ENCODE results near the gene CENPF.
"Not testable (repeated sequence)": the region's sequence is repeated elsewhere in the genome, so short reads cannot be mapped to it uniquely, and the experiment has no call there.

Gene CENPF

DNA sequence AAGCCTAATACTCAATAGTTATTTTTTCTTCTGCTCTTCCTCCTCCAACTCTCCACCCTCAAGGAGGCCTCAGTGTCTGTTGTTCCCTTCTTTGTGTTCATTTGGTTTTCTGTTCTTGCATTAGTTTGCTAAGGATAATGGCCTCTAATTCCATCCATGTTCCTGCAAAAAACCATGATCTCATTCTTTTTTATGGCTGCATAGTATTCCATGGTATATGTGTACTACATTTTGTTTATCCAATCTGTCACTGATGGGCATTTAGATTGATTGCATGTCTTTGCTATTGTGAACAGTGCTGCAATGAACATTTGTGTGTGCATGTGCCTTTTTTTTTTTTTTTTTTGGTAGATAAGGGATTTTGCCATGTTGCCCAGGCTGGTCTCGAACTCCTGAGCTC, 6.7 kb downstream of the CENPF start:
- Histone ChIP-seq H3K27ac (ENCODE audit: low read depth, low read length, poor library complexity, severe bottlenecking) (no peak overlapping the region), H3K4me1 (ENCODE audit: insufficient read depth, low read length, severe bottlenecking) (peaks cover 6% of the 10 kb centered on the region), H3K27me3 (ENCODE audit: insufficient read depth, low read length) (no peaks in the 10 kb centered on the region), H2AFZ (ENCODE audit: low read length) (no peak overlapping the region), H4K20me1 (ENCODE audit: insufficient read depth, low read length) (no peaks in the 10 kb centered on the region), H3K9ac (ENCODE audit: low read length) (no peak overlapping the region), H3K9me3 (ENCODE audit: low read length) (peaks cover 13% of the 10 kb centered on the region), H3K36me3 (ENCODE audit: insufficient read depth, low read length) (peaks cover 59% of the 10 kb centered on the region), H3K4me2 (ENCODE audit: low read length) (no peak overlapping the region), H3K4me3 (ENCODE audit: low read depth, low read length, poor library complexity, severe bottlenecking) (no peak overlapping the region), H3K9me2 (ENCODE audit: low read depth, low read length) (no peaks in the 10 kb centered on the region), H3F3A (ENCODE audit: insufficient read depth, low read length) (no peaks in the 10 kb centered on the region), H3K79me2 (ENCODE audit: insufficient read depth, low read length) (peaks cover 64% of the 10 kb centered on the region)
- TF ChIP-seq, protein P1, sequence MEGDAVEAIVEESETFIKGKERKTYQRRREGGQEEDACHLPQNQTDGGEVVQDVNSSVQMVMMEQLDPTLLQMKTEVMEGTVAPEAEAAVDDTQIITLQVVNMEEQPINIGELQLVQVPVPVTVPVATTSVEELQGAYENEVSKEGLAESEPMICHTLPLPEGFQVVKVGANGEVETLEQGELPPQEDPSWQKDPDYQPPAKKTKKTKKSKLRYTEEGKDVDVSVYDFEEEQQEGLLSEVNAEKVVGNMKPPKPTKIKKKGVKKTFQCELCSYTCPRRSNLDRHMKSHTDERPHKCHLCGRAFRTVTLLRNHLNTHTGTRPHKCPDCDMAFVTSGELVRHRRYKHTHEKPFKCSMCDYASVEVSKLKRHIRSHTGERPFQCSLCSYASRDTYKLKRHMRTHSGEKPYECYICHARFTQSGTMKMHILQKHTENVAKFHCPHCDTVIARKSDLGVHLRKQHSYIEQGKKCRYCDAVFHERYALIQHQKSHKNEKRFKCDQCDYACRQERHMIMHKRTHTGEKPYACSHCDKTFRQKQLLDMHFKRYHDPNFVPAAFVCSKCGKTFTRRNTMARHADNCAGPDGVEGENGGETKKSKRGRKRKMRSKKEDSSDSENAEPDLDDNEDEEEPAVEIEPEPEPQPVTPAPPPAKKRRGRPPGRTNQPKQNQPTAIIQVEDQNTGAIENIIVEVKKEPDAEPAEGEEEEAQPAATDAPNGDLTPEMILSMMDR (IDR thresholded peaks at IDR 0.05; ENCODE audit: low read length), result no peak
- TF ChIP-seq EZH2 (IDR thresholded peaks at IDR 0.05; ENCODE audit: borderline replicate concordance, low read length), result no peak

DNA sequence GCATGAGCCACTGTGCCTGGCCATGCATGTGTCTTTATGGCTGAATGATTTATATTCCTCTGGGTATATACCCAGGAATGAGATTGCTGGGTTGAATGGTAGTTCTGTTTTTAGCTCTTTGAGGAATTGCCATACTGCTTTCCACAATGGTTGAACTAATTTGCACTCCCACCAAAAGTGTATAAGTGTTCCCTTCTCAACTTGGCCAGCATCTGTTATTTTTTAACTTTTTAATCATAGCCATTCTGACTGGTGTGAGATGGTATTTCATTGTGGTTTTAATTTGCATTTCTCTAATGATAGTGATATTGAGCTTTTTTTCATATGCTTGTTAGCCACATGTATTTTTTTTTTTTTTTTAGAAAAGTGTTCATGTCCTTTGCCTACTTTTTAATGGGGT, 7.1 kb downstream of the CENPF start:
- H2AFZ ChIP-seq (ENCODE audit: low read length); H3K9me2 ChIP-seq (ENCODE audit: low read depth, low read length); H3K9ac ChIP-seq (ENCODE audit: low read length); H3K27ac ChIP-seq (ENCODE audit: low read depth, low read length, poor library complexity, severe bottlenecking); H4K20me1 ChIP-seq (ENCODE audit: insufficient read depth, low read length); H3K4me2 ChIP-seq (ENCODE audit: low read length); H3F3A ChIP-seq (ENCODE audit: insufficient read depth, low read length); H3K4me1 ChIP-seq (ENCODE audit: insufficient read depth, low read length, severe bottlenecking); H3K27me3 ChIP-seq (ENCODE audit: insufficient read depth, low read length); H3K4me3 ChIP-seq (ENCODE audit: low read depth, low read length, poor library complexity, severe bottlenecking): not testable (repeated sequence)
- Histone ChIP-seq H3K36me3 (ENCODE audit: insufficient read depth, low read length) (peaks cover 63% of the 10 kb centered on the region), H3K79me2 (ENCODE audit: insufficient read depth, low read length) (peaks cover 64% of the 10 kb centered on the region), H3K9me3 (ENCODE audit: low read length) (peaks cover 13% of the 10 kb centered on the region)

DNA sequence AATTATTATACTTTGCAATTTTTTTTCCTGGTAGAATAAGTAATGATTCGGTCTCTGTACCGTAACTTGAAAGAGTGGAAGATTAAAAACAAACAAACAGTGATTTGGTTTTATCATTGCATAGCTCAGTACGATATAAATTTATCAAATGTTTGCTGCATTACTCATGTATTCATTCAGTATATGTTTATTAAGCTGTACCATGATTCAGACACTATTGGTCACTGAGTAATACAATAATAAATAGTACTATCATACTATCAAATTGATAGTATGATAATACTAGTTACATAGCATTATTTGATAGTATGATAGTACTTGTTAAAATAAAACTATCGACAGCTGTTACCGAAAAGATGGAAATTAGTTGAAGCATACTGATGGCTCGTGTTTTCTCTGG, 12.1 kb downstream of the CENPF start:
- H3K79me2 ChIP-seq (ENCODE audit: insufficient read depth, low read length), result peaks cover 48% of the 10 kb centered on the region
- H3K27me3 ChIP-seq (ENCODE audit: insufficient read depth, low read length), result no peaks in the 10 kb centered on the region
- TF ChIP-seq, protein P1 (IDR thresholded peaks at IDR 0.05; ENCODE audit: low read length), result no peak
- no peak overlapping the region for H2AFZ ChIP-seq (ENCODE audit: low read length)
- no peaks in the 10 kb centered on the region for H3F3A ChIP-seq (ENCODE audit: insufficient read depth, low read length)
- H3K4me1 ChIP-seq (ENCODE audit: insufficient read depth, low read length, severe bottlenecking), result no peaks in the 10 kb centered on the region
- no peaks in the 10 kb centered on the region for H3K9me2 ChIP-seq (ENCODE audit: low read depth, low read length)
- H3K9ac ChIP-seq (ENCODE audit: low read length), result no peak overlapping the region
- no peak overlapping the region for H3K4me2 ChIP-seq (ENCODE audit: low read length)
- peaks cover 5% of the 10 kb centered on the region; the same call in 1 of the 2 replicates for H3K9me3 ChIP-seq (ENCODE audit: low read length)
- H3K27ac ChIP-seq (ENCODE audit: low read depth, low read length, poor library complexity, severe bottlenecking), result no peak overlapping the region
- H4K20me1 ChIP-seq (ENCODE audit: insufficient read depth, low read length), result no peaks in the 10 kb centered on the region
- peaks cover 73% of the 10 kb centered on the region for H3K36me3 ChIP-seq (ENCODE audit: insufficient read depth, low read length)
- H3K4me3 ChIP-seq (ENCODE audit: low read depth, low read length, poor library complexity, severe bottlenecking), result no peak overlapping the region

DNA sequence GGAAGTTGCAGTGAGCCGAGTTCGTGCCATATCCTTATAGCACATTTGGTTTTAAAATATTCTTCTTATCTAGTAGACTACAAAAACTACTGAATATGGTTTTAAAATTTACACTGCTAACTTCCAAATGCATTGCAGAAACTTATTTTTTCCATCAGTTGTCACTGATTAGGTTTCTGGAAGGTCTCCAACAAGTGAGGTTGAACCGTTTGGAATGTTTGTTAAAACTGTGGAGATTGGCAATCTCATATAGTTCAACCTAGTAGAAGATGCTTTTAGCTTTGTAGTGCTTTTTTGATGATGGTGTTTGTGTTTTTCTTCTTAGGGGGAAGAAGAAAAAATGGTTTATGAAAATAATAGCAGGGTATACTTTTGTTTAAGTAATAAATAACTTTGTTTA, 12.9 kb downstream of the CENPF start:
- TF ChIP-seq, protein P1 (IDR thresholded peaks at IDR 0.05; ENCODE audit: low read length), result no peak
- TF ChIP-seq EZH2 (IDR thresholded peaks at IDR 0.05; ENCODE audit: borderline replicate concordance, low read length), result no peak
- Histone ChIP-seq H2AFZ (ENCODE audit: low read length) (no peak overlapping the region), H3K4me3 (ENCODE audit: low read depth, low read length, poor library complexity, severe bottlenecking) (no peak overlapping the region), H3K9me2 (ENCODE audit: low read depth, low read length) (no peaks in the 10 kb centered on the region), H3K27ac (ENCODE audit: low read depth, low read length, poor library complexity, severe bottlenecking) (no peak overlapping the region), H4K20me1 (ENCODE audit: insufficient read depth, low read length) (no peaks in the 10 kb centered on the region), H3F3A (ENCODE audit: insufficient read depth, low read length) (no peaks in the 10 kb centered on the region), H3K4me1 (ENCODE audit: insufficient read depth, low read length, severe bottlenecking) (no peaks in the 10 kb centered on the region), H3K27me3 (ENCODE audit: insufficient read depth, low read length) (no peaks in the 10 kb centered on the region), H3K4me2 (ENCODE audit: low read length) (no peak overlapping the region), H3K9me3 (ENCODE audit: low read length) (0 out of 2 replicates have a peak, but pooled peaks cover 2% of the 10 kb centered on the region), H3K36me3 (ENCODE audit: insufficient read depth, low read length) (peaks cover 75% of the 10 kb centered on the region), H3K9ac (ENCODE audit: low read length) (no peak overlapping the region), H3K79me2 (ENCODE audit: insufficient read depth, low read length) (peaks cover 40% of the 10 kb centered on the region)

All from OCI-LY1 (cell line).